HL-60/S4 (cell line): ENCODE results near the gene RAB26.
"Not testable (repeated sequence)": the region's sequence is repeated elsewhere in the genome, so short reads cannot be mapped to it uniquely, and the experiment has no call there.

ENCODE experiments used
- in situ Hi-C: fragments of 300-500 bp; cut with MboI; formaldehyde crosslinking; loops from 2 replicates; pipeline ENCODE4 v1.14.3; 2022; ENCODE audit warnings: low sequenced_read_pairs

Gene RAB26

GRCh38 chr16:2194166-2194834 is 45.9 kb downstream of the RAB26 start:
- in situ Hi-C loops, result no loop called here

GRCh38 chr16:2194852-2195321 is 46.5 kb downstream of the RAB26 start:
- in situ Hi-C loops, result no loop called here

- in situ Hi-C loops, result no loop called here
These were observed 47.1 kb downstream of the RAB26 start for GRCh38 chr16:2195322-2196161.

GRCh38 chr16:2196162-2196980 is 47.9 kb downstream of the RAB26 start, which contains the start of gene CASKIN1:
Gene CASKIN1 (minus strand): TSS chr16:2196605. CDS start chr16:2196432, 173 bp downstream.
- in situ Hi-C loops, result no loop called here

GRCh38 chr16:2196981-2197511 is 48.6 kb downstream of the RAB26 start:
- in situ Hi-C loops, result no loop called here

- in situ Hi-C loops, result no loop called here
These were observed 49.3 kb downstream of the RAB26 start for GRCh38 chr16:2197765-2198164.

- in situ Hi-C loops, result no loop called here
These were observed 49.9 kb downstream of the RAB26 start for GRCh38 chr16:2198283-2198682.

- in situ Hi-C loops, result no loop called here
These were observed 50.7 kb downstream of the RAB26 start for GRCh38 chr16:2199095-2199494.

GRCh38 chr16:2199621-2200139 is 51.3 kb downstream of the RAB26 start:
- in situ Hi-C loops, result no loop called here

GRCh38 chr16:2200313-2200712 is 51.9 kb downstream of the RAB26 start:
- in situ Hi-C loops, result no loop called here

- in situ Hi-C loops, result not testable (repeated sequence)
These were observed 54.8 kb downstream of the RAB26 start for GRCh38 chr16:2203119-2203688.
